HG02943 (cell line): ENCODE data around the gene DZANK1.
"Not testable (repeated sequence)": the region's sequence is repeated elsewhere in the genome, so short reads cannot be mapped to it uniquely, and the experiment has no call there.

Experiments used
- ATAC-seq: cut with Tn5 transposase; IDR thresholded peaks from one replicate; pipeline ENCODE4 v1.9.1; 2021; ENCODE audit warnings: mild to moderate bottlenecking, low read depth, moderate library complexity; ENCODE audit not compliant: unreplicated experiment

Gene DZANK1

GRCh38 chr20:18443886-18444285, 22.9 kb downstream of the DZANK1 start:
- no peak for ATAC-seq

GRCh38 chr20:18440403-18440802, 26.4 kb downstream of the DZANK1 start:
- no peak for ATAC-seq

GRCh38 chr20:18436847-18437246, 30.0 kb downstream of the DZANK1 start:
- no peak for ATAC-seq

GRCh38 chr20:18431206-18431605, 35.6 kb downstream of the DZANK1 start:
- no peak for ATAC-seq

- no peak for ATAC-seq
These were observed 36.5 kb downstream of the DZANK1 start for GRCh38 chr20:18430172-18430826.

- no peak for ATAC-seq
These were observed 38.2 kb downstream of the DZANK1 start for GRCh38 chr20:18428490-18429173.

- no peak for ATAC-seq
These were observed 39.6 kb downstream of the DZANK1 start for GRCh38 chr20:18427214-18427613.

- ATAC-seq = no peak
These were observed 45.2 kb downstream of the DZANK1 start for GRCh38 chr20:18421608-18422007.

- no peak for ATAC-seq
These were observed 50.3 kb downstream of the DZANK1 start for GRCh38 chr20:18416486-18416885.

GRCh38 chr20:18414140-18414539, 52.7 kb downstream of the DZANK1 start:
- ATAC-seq = no peak

GRCh38 chr20:18412221-18412901, 54.5 kb downstream of the DZANK1 start:
- ATAC-seq = peak; percentile 40

GRCh38 chr20:18405826-18406225, 61.0 kb downstream of the DZANK1 start:
- no peak for ATAC-seq

GRCh38 chr20:18404172-18404571, 62.7 kb downstream of the DZANK1 start:
- ATAC-seq = no peak

- ATAC-seq = no peak
These were observed 63.6 kb downstream of the DZANK1 start for GRCh38 chr20:18403269-18403668.

- no peak for ATAC-seq
These were observed 65.5 kb downstream of the DZANK1 start for GRCh38 chr20:18401305-18401704.

GRCh38 chr20:18400460-18400859, 66.4 kb downstream of the DZANK1 start:
- ATAC-seq = no peak

GRCh38 chr20:18398713-18399112, 68.1 kb downstream of the DZANK1 start:
- not testable (repeated sequence) for ATAC-seq

- no peak for ATAC-seq
These were observed 69.8 kb downstream of the DZANK1 start for GRCh38 chr20:18397030-18397429.

- ATAC-seq = no peak
These were observed 71.3 kb downstream of the DZANK1 start for GRCh38 chr20:18395544-18395943.

GRCh38 chr20:18394363-18394762, 72.5 kb downstream of the DZANK1 start:
- no peak for ATAC-seq

GRCh38 chr20:18391686-18392085, 75.1 kb downstream of the DZANK1 start:
- no peak for ATAC-seq

- no peak for ATAC-seq
These were observed 76.6 kb downstream of the DZANK1 start for GRCh38 chr20:18390201-18390600.
